Measurements from ENCODE around the gene EXOC2.

The EXOC2 gene

DNA sequence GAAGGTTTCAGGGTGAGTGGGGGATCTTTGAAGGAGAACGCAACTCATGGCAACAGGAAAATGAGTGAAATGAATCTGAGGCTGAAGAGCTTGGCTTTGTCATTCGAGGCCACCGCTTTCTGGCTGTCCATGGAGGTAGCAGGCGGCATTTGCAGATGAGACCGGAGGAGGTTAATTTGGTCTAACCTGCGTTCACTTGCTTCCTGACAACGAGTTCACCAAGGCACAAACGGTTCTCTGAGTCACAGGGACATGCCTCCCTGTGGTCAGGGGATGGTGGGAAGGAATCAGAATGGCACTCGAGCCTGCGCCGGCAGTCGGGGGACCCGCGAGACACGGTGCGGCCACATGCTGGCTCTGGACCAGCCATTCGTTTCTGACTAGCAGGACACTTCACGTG lies 226.4 kb downstream of the EXOC2 start:
- no peak for TF ChIP-seq TEAD4 (IDR thresholded peaks at IDR 0.05)
- TF ChIP-seq USF1 (IDR thresholded peaks at IDR 0.05), result no peak
- no peak for TF ChIP-seq EP300 (IDR thresholded peaks at IDR 0.05; ENCODE audit: borderline replicate concordance)
- no peak for TF ChIP-seq ZBTB7A (IDR thresholded peaks at IDR 0.05; ENCODE audit: low read depth)
- TF ChIP-seq TAF1 (IDR thresholded peaks at IDR 0.05; ENCODE audit: low read depth), result no peak
- TF ChIP-seq EGR1 (IDR thresholded peaks at IDR 0.05), result no peak
- no peak for TF ChIP-seq FOXM1 (IDR thresholded peaks at IDR 0.05; ENCODE audit: borderline replicate concordance, low read depth)
- TF ChIP-seq CEBPB (IDR thresholded peaks at IDR 0.05), result no peak
- TF ChIP-seq TCF12 (IDR thresholded peaks at IDR 0.05; ENCODE audit: low read depth), result no peak
- no peak for TF ChIP-seq NFIC (IDR thresholded peaks at IDR 0.05)

DNA sequence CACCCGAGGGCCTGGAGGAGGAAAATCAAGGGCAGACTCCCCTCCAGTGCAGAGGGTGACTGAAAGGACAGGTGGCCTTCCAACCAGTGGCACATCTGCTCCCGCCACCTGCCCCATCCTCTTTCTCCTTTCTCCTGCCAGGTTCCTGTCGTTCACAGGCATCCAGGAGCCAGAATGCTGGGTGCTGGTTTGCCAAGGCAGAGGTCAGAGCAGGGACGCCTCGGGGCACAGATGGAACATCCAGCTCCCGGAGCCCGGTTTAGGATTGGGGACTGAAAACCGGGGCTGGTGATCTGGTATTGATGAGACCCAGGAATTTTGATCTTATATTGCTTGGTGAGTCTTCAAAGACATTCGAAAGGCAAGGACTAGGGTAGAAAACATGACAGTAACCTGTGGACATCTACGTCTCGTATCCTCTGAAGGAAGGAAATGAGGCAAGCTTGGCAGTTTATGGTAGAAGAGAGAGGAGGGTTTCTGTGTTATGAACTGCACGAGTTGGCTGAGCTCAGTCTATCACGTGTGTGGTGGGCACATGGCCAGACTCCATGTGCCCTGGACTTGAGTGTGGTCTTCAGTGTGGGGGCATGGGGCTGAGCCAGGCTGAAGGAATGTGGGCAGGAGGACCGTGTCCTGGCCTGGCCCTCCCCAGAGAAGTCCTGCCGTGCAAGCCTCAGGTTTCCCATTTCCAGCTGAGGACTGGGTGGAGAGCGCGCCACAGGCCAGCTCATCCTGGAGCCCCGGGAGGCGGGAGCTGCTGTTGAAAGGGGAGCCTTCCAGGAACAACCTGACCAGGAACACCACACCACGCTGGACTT lies 227.2 kb downstream of the EXOC2 start:
- TF ChIP-seq EGR1 (IDR thresholded peaks at IDR 0.05) (no peak), TCF12 (IDR thresholded peaks at IDR 0.05; ENCODE audit: low read depth) (no peak), NFIC (IDR thresholded peaks at IDR 0.05) (no peak), MAX (IDR thresholded peaks at IDR 0.05) (no peak), CREB1 (IDR thresholded peaks at IDR 0.05; ENCODE audit: low read depth) (no peak), CEBPB (IDR thresholded peaks at IDR 0.05) (no peak), RAD21 (IDR thresholded peaks at IDR 0.05; ENCODE audit: low read depth) (no peak), ZBTB7A (IDR thresholded peaks at IDR 0.05; ENCODE audit: low read depth) (no peak), TAF1 (IDR thresholded peaks at IDR 0.05; ENCODE audit: low read depth) (no peak), YY1 (IDR thresholded peaks at IDR 0.05; ENCODE audit: low read depth) (no peak), EP300 (IDR thresholded peaks at IDR 0.05; ENCODE audit: borderline replicate concordance) (no peak)
- TF ChIP-seq, protein P1, sequence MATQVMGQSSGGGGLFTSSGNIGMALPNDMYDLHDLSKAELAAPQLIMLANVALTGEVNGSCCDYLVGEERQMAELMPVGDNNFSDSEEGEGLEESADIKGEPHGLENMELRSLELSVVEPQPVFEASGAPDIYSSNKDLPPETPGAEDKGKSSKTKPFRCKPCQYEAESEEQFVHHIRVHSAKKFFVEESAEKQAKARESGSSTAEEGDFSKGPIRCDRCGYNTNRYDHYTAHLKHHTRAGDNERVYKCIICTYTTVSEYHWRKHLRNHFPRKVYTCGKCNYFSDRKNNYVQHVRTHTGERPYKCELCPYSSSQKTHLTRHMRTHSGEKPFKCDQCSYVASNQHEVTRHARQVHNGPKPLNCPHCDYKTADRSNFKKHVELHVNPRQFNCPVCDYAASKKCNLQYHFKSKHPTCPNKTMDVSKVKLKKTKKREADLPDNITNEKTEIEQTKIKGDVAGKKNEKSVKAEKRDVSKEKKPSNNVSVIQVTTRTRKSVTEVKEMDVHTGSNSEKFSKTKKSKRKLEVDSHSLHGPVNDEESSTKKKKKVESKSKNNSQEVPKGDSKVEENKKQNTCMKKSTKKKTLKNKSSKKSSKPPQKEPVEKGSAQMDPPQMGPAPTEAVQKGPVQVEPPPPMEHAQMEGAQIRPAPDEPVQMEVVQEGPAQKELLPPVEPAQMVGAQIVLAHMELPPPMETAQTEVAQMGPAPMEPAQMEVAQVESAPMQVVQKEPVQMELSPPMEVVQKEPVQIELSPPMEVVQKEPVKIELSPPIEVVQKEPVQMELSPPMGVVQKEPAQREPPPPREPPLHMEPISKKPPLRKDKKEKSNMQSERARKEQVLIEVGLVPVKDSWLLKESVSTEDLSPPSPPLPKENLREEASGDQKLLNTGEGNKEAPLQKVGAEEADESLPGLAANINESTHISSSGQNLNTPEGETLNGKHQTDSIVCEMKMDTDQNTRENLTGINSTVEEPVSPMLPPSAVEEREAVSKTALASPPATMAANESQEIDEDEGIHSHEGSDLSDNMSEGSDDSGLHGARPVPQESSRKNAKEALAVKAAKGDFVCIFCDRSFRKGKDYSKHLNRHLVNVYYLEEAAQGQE (IDR thresholded peaks at IDR 0.05; ENCODE audit: low read depth), result no peak

DNA sequence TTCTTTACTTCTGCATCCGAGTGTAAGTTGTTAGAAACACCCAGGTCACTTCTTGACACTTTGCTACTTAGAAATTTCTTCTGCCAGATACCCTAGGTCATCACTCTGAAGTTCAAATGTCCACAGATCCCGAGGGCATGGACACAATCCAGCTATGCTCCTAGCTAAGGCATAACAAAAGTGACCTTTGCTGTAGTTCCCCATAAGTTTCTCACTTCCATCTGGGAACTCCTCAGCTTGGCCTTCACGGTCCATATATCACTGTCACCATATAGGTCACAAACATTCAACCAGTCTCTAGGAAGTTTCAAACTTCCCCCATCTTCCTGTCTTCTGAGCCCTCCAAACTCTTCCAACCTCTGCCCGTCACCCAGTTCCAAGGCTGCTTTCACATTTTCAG lies 236.1 kb downstream of the EXOC2 start:
- TF ChIP-seq CREB1 (IDR thresholded peaks at IDR 0.05; ENCODE audit: low read depth) (no peak), TAF1 (IDR thresholded peaks at IDR 0.05; ENCODE audit: low read depth) (no peak), EGR1 (IDR thresholded peaks at IDR 0.05) (no peak), NFIC (IDR thresholded peaks at IDR 0.05) (no peak), EP300 (IDR thresholded peaks at IDR 0.05; ENCODE audit: borderline replicate concordance) (no peak), TCF12 (IDR thresholded peaks at IDR 0.05; ENCODE audit: low read depth) (no peak), CEBPB (IDR thresholded peaks at IDR 0.05) (no peak), TEAD4 (IDR thresholded peaks at IDR 0.05) (no peak), RAD21 (IDR thresholded peaks at IDR 0.05; ENCODE audit: low read depth) (no peak)
- TF ChIP-seq, protein P1 (IDR thresholded peaks at IDR 0.05; ENCODE audit: low read depth), result no peak

GRCh38 chr6:456358-456867 lies 236.5 kb downstream of the EXOC2 start:
- TF ChIP-seq TEAD4 (IDR thresholded peaks at IDR 0.05) (no peak), TCF12 (IDR thresholded peaks at IDR 0.05; ENCODE audit: low read depth) (no peak), EGR1 (IDR thresholded peaks at IDR 0.05) (no peak), FOXM1 (IDR thresholded peaks at IDR 0.05; ENCODE audit: borderline replicate concordance, low read depth) (no peak)
- TF ChIP-seq, protein P1 (IDR thresholded peaks at IDR 0.05; ENCODE audit: low read depth), result no peak

DNA sequence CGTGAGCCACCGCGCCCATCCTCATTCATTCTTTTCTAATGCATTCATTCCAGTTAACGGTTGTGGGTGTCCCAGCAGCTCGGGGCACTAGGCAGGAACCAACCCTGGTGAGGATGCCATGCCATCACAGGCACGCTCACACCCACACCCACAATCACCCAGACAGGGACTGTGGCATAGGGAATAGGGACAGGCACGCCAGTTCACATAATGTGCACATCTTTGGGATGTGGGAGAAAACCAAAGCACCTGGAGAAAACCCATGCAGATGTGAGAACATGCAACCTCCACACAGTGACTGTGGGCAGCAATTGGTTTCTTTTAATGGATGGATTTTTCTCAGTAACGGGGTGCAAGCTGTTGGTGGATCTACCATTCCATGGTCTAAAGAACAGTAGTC lies 237.1 kb downstream of the EXOC2 start:
- TF ChIP-seq NFIC (IDR thresholded peaks at IDR 0.05) (no peak), TCF12 (IDR thresholded peaks at IDR 0.05; ENCODE audit: low read depth) (no peak), USF1 (IDR thresholded peaks at IDR 0.05) (no peak)
